GM10248 (cell line): Measurements from ENCODE around the gene PTPRB.

ENCODE experiments used
- CTCF ChIA-PET: fragments of 300-600 bp; sonication (Branson Sonifier 250); formaldehyde crosslinking; extraction: SDS; loops from one replicate; lab custom pipeline; 2021; ENCODE audit warnings: antibody characterized with exemption; lab: Yijun Ruan, JAX
- POLR2A ChIA-PET: fragments of 350-650 bp; sonication (Branson Sonifier 250); formaldehyde crosslinking; extraction: SDS; loops from one replicate; lab custom pipeline; 2020; ENCODE audit warnings: antibody characterized with exemption; lab: Yijun Ruan, JAX
- DNase-seq: peaks from one replicate; pipeline ENCODE4 v3.0.0; 2012; ENCODE audit errors: extremely low spot score
- TF ChIP-seq, protein P1 (sequence below): IDR thresholded peaks from 2 replicates; pipeline ENCODE4 v1.5.1; 2012; ENCODE audit warnings: mild to moderate bottlenecking, low read depth; ENCODE audit errors: extremely low read depth, missing control alignments, control extremely low read depth

Gene PTPRB

DNA sequence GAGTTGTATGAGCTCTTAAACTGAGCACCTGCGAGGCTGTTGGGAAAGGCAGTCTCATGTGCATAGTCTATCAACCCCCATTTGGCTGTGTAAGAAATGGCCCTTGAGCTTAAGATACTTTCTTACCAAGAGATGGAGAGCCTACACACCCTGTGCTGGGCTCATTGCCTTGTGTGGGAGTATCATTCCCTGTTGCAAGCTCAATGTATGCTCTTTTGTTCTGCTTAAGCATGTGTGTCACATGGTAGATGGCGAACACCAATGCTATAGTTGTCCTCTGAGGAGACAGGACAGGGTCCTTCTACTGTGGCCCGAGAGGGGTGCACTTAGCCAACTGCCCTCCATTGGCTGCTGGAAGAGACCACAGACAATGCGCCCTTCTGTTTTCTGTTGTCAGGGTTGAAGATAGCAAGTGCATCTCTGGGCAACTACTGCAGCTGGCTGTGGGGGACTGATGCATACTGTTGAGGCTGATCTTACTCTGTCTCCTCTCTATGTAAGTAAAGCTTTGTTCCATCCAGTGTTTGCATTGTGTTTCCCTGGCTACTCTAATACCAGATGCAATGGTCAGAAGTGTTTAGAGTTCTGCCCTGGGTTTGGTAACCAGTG, 79.5 kb downstream of the PTPRB start:
- ChIA-PET POLR2A (no interaction called here), CTCF (no interaction called here)
- no peak for DNase-seq
- TF ChIP-seq, protein P1, sequence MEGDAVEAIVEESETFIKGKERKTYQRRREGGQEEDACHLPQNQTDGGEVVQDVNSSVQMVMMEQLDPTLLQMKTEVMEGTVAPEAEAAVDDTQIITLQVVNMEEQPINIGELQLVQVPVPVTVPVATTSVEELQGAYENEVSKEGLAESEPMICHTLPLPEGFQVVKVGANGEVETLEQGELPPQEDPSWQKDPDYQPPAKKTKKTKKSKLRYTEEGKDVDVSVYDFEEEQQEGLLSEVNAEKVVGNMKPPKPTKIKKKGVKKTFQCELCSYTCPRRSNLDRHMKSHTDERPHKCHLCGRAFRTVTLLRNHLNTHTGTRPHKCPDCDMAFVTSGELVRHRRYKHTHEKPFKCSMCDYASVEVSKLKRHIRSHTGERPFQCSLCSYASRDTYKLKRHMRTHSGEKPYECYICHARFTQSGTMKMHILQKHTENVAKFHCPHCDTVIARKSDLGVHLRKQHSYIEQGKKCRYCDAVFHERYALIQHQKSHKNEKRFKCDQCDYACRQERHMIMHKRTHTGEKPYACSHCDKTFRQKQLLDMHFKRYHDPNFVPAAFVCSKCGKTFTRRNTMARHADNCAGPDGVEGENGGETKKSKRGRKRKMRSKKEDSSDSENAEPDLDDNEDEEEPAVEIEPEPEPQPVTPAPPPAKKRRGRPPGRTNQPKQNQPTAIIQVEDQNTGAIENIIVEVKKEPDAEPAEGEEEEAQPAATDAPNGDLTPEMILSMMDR = no peak

DNA sequence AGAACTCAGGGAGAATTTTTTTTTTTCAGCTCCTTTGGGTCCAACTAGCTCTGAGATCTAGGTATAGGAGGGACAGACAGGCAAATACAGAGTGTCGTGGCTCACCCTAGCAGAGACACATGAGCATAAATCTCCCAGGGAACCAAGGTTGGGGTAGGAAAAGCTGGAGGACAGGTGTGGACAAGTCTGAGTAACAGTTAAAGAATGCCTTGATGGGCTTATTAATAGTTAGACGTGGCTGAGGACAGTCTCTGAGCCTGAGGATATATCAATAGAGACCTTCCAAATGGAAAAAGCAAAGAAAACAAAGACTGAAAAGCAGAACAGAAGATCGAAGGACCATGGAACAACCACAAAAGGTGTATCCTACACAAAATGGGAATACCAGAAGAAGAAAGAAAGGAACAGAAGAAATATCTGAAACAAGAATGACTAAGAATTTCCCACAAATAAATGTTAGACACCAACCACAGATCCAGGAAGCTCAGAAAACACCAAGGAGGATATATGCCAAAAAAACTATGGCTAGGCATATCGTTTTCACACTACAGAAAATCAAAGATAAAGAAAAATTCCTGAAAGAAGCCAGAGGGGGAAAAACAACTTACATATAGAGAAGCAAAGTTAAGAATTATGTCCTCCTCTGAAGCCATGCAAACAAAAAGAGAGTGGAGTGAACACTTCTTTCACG, 80.9 kb downstream of the PTPRB start:
- DNase-seq = no peak
- TF ChIP-seq, protein P1 = no peak
- CTCF ChIA-PET = interaction anchor here (1.3 kb wide), 1 partner anchor 656 kb away, joined by 3 read pairs; no protein-coding TSS in a partner anchor
- POLR2A ChIA-PET = no interaction called here

DNA sequence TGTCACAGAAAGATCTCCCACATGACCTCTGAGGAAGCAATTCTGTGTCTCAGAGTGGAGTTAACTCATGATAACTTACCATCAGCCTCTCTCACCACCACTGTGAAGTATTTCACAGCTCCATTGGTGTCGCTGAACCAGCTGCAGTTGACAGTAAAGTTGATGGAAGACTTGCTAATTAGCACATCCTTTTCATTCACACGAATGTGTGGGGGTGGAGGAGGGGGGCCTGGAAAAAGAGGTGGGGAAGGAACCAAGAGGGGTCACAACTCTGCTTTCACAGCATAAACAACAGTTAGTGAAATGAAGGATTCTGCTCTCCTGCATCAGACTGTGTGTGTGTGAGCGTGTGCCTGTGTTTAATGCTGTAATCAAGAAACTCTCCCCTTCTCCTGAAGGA, 82.1 kb downstream of the PTPRB start:
- ChIA-PET CTCF (interaction anchor here (1.3 kb wide), 1 partner anchor 655 kb away, joined by 3 read pairs; no protein-coding TSS in a partner anchor), POLR2A (no interaction called here)
- TF ChIP-seq, protein P1 = no peak
- no peak for DNase-seq

DNA sequence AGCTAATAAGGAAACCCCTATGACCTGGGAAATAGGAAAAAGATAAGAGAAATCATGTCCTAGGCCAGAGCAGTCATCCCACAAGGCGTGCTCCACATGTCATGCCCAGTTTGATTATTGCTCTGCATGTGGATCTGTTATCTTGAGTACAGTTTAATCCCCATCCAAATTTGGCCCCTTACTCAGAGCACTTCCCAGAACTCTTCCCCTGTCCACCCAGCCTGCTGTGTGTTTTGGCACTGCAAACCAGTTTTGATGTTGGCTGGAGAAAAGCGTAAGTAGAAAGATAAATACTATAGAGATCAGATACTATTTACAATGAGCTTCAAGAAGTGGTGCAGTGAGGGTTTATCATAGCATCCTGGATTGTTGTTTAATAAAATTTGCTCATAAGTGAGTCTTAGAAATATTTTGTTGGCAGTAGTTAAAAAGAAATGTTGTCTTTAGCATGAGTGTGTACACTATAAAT, 83.8 kb downstream of the PTPRB start:
- CTCF ChIA-PET = interaction anchor here (1.1 to 2.0 kb wide), 4 partner anchors 9 to 37 kb away, joined by 3 to 4 read pairs (median 4); no protein-coding TSS in a partner anchor
- POLR2A ChIA-PET = no interaction called here

DNA sequence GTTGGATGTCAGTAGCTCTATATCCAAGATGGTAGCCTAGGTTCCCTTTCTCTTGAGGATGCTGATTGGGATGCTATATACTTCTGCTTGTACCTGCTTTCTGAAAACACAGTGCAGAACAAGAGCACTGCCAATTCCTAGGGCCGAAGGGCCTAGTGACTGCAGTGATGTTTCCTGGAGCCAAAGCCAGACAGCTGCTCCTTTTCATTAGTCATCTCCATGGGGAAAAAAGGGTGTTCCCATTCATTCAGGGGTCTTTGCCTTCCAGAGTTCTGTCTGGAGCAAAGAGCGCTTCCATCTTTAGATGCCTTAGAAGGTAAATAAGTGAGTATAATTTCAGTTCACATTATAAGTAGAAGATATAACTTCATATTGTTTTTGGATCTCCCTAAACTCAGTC, 85.5 kb downstream of the PTPRB start:
- ChIA-PET POLR2A (no interaction called here), CTCF (interaction anchor here (1.3 kb wide), 1 partner anchor 25 kb away, joined by 3 read pairs; no protein-coding TSS in a partner anchor)
- TF ChIP-seq, protein P1 = no peak

More for the DNA sequence above, 83.8 kb downstream of the PTPRB start:
- TF ChIP-seq, protein P1 = no peak
- no peak for DNase-seq

DNA sequence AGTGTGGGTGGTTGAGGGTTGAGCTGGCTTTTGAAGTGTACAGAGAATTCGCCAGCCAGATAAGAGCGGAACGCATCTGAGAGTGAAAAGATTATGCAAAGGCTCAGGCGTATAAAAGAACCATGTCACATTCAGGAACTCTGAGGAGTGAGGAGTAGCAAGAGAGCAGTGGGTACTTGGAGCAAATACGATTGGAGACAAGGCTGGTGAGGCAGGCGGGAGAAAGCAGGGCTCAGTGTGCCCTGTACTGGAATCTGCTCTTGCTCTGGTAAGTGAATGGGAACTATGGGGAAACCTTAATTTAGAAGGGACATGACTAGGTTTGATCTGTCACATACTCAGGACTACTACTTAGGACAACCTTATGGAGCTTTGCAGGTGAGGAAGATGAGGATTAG, 87.0 kb downstream of the PTPRB start:
- ChIA-PET POLR2A (no interaction called here), CTCF (interaction anchor here (1.3 kb wide), 1 partner anchor 27 kb away, joined by 3 read pairs; no protein-coding TSS in a partner anchor)
- DNase-seq = no peak
- TF ChIP-seq, protein P1 = no peak

More for the DNA sequence above, 85.5 kb downstream of the PTPRB start:
- DNase-seq = no peak
